GM19025 (cell line): Measurements from ENCODE around the gene SCAI.
"Not testable (repeated sequence)": the region's sequence is repeated elsewhere in the genome, so short reads cannot be mapped to it uniquely, and the experiment has no call there.

Experiments
- ATAC-seq: cut with Tn5 transposase; IDR thresholded peaks from one replicate; pipeline ENCODE4 v1.9.1; 2021; ENCODE audit warnings: mild to moderate bottlenecking, low read depth, moderate library complexity; ENCODE audit not compliant: unreplicated experiment

Gene SCAI

DNA sequence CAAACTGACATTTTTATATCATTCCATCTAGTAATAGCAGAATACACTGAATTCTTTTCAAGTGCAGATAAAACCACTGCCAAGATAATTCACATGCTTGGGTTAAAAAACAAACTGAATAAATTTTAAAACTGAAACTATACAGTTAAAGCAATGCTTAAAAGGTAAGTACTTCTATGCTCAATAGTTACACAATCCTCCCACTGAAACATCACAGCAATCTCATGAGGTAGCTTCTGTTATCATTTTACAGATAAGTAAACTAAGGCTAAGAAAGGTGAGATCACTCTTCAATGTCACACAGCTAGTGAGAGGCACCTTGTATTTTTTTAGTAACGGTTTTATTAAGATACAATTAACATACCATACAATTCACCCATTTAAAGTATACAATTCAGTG lies 189.1 kb downstream of the SCAI start:
- no peak for ATAC-seq

- ATAC-seq = no peak
These were observed 193.1 kb downstream of the SCAI start for GRCh38 chr9:124950050-124950718.

- ATAC-seq = no peak
These were observed 193.9 kb downstream of the SCAI start for GRCh38 chr9:124949387-124949786.

- ATAC-seq = no peak
These were observed 195.5 kb downstream of the SCAI start for GRCh38 chr9:124947727-124948391.

GRCh38 chr9:124946167-124946566 lies 197.2 kb downstream of the SCAI start:
- ATAC-seq = no peak

DNA sequence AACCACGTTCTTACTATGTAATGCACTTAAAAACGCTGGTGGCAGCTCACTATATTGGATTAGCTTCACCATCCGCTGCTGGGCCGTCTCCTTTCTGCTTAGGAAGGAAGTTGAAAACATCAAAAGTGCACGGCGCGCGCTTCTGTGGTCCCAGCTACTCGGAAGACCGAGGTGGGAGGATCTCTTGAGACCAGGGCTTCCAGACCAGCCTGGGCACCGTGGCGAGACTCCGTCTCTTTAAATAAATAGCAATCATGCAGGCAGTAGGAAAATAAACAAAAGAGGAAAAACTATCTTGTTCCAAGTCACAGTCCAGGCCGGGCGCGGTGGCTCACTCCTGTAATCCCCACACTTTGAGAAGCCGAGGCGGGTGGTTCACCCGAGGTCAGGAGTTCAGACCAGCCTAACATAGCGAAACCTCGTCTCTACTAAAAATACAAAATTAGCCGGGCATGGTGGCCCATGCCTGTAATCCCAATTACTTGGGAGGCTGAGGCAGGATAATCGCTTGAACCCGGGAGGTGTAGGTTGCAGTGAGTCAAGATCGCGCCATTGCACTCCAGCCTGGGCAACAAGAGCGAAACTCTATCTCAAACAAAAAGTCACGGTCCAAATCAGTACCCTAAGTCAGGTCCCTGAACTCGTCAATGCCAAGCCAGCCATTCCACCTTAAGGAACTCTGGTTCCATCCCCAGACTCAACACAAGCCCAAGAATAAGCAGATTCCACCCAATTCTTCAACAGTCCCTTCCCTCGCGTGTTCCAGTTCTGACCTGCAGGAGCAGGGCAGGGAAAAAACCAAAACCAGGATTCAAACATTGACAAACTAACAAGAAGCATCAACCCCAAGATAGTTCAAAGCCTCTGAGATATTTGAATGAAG lies 201.4 kb downstream of the SCAI start:
- no peak for ATAC-seq

- ATAC-seq = peak; percentile 86
These were observed 202.2 kb downstream of the SCAI start, which contains the start of gene GOLGA1 for GRCh38 chr9:124940894-124941678. GOLGA1 (minus strand) TSS chr9:124941083; CDS start chr9:124938711, 2,372 bp downstream.

DNA sequence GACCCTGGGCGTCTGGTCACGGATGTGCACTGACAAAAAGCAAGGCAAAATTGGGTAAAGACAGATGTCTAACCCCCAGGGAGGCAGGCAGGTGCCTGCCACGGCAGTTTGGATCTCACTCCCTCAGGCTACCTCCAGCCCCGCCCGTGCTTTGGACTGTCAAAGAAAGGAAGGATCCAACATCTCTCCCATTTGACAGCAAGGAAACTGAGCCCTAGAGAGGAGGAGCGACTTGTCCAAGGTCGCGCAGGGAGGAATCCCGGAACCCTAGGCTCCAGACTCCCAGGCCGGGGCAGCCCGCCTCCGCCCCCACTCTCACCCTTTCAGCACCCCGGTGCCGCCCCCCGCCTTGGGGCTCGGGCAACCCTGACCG lies 202.8 kb downstream of the SCAI start:
- ATAC-seq = peak; percentile 26

DNA sequence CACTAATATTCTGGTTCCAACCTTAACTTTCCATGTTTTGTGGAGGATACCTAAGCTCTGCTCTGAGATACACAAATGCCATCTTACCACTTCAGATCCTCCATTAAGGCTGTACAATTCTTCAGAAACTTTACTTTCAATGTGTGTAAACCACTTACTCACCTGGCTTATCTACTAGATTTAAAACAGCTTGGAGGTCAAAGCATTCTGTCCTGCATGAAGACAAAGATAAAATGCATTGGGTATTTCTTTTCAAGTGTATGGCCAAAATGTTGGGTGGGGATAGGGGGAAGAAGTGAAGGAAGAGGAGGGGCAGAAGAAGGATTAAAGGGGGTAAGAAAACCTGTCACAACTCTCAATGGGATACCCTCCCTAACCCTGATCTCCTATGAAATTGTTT lies 203.4 kb downstream of the SCAI start:
- ATAC-seq = no peak

GRCh38 chr9:124934290-124934689 lies 209.0 kb downstream of the SCAI start:
- no peak for ATAC-seq

GRCh38 chr9:124932333-124932732 lies 211.0 kb downstream of the SCAI start:
- ATAC-seq = no peak

- no peak for ATAC-seq
These were observed 213.9 kb downstream of the SCAI start for GRCh38 chr9:124929464-124929863.

DNA sequence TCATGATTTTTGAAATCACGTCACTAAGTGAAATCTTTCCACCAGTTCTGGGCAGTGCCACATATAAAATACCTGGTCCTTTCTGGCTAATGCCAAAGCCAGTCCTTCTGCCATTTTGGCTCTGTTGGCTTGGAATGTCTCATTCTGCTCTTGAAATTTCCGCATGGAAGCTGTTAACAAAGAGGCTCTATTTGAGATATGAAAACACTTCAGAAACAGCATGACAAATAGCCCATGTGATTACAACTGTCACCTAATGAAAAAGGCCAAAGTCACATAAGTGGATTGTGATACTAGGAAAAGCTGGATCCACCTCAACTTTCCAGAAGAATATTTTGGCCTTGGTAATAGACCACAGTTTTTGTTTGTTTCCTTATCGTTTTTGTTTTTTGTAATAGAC lies 215.2 kb downstream of the SCAI start:
- no peak for ATAC-seq

DNA sequence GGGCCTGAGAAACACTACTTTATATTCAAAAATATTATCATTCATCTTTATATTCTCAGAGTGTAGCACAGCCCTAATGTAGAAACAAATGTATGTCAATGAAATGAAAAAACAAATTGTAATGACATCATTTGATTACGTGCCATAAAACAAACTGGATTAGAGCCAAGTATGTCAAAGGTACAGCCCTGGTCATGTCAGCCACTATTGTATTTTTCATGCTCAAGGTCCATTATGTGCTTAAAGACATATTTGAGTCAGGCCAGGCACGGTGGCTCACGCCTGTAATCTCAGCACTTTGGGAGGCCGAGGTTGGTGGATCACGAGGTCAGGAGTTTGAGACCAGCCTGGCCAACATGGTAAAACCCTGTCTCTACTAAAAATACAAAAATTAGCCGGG lies 222.9 kb downstream of the SCAI start:
- not testable (repeated sequence) for ATAC-seq

DNA sequence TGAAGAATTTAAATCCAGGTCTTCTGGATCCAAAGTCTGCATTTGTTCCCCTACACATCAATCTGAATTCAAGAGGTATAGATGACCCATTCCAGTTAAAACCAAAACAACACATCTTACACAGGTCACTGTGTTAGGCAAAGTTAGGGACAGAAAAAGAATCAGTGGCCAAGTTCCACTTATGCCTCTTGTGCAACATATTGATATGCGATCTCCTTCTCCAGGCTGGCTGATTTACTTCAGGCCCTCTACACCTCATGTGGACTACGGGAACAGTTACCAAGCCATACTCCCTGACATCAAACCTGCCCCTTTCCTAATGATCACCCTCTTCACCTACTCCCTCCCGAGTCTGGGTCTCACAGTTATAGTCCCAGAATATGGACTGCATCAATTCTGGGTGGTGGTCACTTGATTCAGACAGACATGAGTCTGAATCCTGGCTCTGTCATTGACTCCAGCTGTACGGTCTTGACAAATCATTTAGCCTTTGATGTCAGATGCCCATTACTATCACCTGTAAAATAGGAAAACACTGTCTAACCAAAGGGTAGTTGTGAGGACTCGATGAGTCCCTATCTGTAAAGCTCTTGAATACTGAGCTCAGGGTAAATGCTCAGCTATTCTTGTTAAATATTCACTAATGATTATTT lies 228.4 kb downstream of the SCAI start:
- ATAC-seq = no peak

DNA sequence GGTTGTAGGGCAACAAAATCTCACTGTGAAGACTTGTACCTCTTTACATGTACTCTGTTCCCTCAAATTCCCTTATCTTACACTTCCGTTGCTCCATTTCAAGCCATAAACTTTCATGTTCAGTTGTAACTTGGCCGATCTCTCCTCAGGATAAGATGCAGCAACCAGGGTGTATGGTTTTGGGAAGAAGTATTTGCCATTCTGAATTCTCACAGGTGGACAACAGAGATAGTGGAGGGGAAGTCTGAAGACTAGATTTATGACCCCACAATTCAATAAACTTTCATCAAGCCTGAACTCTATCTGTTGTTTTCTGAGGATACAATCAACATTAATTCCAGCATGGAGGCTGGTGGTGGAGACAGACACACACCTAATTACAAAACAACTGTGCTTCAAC lies 229.9 kb downstream of the SCAI start:
- no peak for ATAC-seq

DNA sequence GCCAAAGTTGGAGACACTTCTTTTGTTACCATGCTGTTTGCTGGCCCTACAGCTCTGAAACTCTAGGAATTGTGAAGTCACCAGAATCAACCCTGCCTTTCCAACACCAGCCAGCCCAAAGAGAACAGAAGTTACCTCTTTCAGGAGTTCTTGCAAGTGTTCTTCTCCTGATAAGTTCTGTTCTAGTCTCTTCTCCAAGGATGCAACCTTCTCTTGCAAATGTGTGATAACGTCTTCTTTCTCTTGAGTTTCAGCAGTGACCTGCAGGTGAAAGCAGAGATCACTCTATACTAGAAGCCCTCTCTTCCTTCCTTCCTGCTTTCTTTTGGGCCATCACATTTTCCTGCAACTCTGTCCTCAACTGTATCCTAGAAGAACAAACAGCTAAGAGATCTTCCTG lies 231.6 kb downstream of the SCAI start:
- no peak for ATAC-seq

- ATAC-seq = no peak
These were observed 235.2 kb downstream of the SCAI start for GRCh38 chr9:124908098-124908497.

- no peak for ATAC-seq
These were observed 236.4 kb downstream of the SCAI start for GRCh38 chr9:124906966-124907365.

DNA sequence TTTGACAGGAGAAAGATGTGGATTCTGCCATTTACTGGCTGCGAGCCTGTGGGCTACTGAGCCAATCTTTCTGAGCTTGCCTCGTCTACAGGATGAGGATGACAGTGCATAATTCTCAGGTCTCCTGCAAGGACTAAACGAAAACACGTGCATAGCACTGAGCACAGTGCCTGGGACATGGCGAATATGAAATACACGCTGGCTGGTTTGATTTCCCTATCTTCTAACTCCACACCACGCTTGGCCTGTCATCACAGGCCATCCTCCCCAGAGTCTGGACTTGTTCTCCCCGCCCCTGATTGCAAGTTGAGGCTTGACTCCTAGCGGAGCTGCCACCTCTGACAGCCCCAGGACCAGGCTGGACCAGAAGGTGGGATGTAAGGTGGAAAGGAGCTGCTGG lies 243.5 kb downstream of the SCAI start:
- ATAC-seq = no peak
